Measurements from ENCODE around the gene ZNF219. TPM values are rescaled to one million over a fixed set of nuclear protein-coding genes. Genes with fewer than 3 reads are reported as not detected.

ZNF219 gene
- total RNA-seq, 1 experiment from 2014 or later = 16.6 TPM

DNA sequence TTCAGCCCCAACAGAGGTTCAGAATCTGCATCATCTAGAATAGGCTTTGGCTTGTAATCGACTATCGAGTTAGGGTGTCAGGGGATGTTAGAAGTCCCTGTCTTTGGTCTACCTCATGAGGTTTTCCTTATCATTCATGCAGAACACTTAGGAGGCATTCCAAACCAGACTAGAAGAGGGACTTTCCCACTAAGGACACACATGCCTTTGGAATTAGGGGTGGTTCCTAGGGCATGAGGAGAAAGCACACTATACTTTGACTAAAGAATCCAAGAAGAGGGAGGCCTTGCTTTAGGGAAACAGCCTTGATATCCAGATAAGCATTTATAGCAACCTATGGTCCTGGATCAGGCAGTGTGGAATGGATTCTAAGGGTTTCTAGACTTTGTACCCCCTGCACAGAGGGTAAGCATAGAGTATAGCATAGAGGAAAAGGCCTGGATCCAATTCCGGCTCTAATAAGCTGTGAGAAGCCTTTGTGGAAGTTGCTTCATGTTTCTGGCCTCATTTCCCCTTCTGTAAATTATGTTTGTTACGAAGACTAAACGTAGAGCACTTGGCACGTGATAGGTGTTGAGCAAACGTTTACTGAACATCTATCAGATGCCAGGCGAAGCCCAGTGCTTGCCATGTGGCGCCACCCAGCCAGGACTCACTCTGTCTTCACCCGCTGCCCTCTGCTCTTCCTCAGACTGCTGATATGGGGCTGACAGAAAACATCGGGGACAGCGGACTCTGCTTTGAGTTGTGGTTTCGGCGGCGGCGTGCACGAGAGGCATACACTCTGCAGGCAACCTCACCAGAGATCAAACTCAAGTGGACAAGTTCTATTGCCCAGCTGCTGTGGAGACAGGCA, 13.2 kb downstream of the ZNF219 start:
- Histone ChIP-seq H3K27me3 (ENCODE audit: insufficient read depth, low read length) (no peaks in the 10 kb centered on the region), H3K4me3 (replicated peaks in 1 of 2; ENCODE audit: low read depth in 1 of 2, low read length in 2 of 2) (no peak overlapping the region), H3K9ac (ENCODE audit: low read length) (no peak overlapping the region), H3K9me3 (ENCODE audit: control insufficient read depth in 1 of 2, insufficient read depth in 1 of 2, low read depth in 1 of 2, low read length in 2 of 2) (no peaks in the 10 kb centered on the region), H3K4me2 (ENCODE audit: low read length) (no peak overlapping the region), H3K4me1 (ENCODE audit: control insufficient read depth in 1 of 2, insufficient read depth in 2 of 2, low read length in 2 of 2) (peaks cover 3 to 32% of the 10 kb centered on the region in 2 experiments), H3K27ac (ENCODE audit: low read depth, low read length) (no peak overlapping the region), H2AFZ (ENCODE audit: low read depth, low read length, poor library complexity, severe bottlenecking) (no peak overlapping the region), H4K20me1 (ENCODE audit: insufficient read depth) (no peaks in the 10 kb centered on the region), H3K36me3 (ENCODE audit: control insufficient read depth in 1 of 2, insufficient read depth in 2 of 2, low read length in 2 of 2) (no peaks in the 10 kb centered on the region; a peak in 1 of 4 replicates), H3K79me2 (ENCODE audit: insufficient read depth, low read length) (no peaks in the 10 kb centered on the region), H3K9me2 (ENCODE audit: insufficient read depth) (no peaks in the 10 kb centered on the region)
- ChIA-PET POLR2A (no interaction called here), RAD21 (ENCODE audit: low non-redundant PET in 1 of 2, low total read pairs in 2 of 2, uncharacterized antibody in 2 of 2, unreplicated experiment in 2 of 2) (no interaction called here), CTCF (no interaction called here)
- DNase-seq (ENCODE audit: low read depth, low spot score) (no peak), ATAC-seq (no peak)
- TF ChIP-seq POLR2AphosphoS5 (IDR thresholded peaks at IDR 0.05; ENCODE audit: low read depth, low read length) = no peak
- TF ChIP-seq, protein P1, sequence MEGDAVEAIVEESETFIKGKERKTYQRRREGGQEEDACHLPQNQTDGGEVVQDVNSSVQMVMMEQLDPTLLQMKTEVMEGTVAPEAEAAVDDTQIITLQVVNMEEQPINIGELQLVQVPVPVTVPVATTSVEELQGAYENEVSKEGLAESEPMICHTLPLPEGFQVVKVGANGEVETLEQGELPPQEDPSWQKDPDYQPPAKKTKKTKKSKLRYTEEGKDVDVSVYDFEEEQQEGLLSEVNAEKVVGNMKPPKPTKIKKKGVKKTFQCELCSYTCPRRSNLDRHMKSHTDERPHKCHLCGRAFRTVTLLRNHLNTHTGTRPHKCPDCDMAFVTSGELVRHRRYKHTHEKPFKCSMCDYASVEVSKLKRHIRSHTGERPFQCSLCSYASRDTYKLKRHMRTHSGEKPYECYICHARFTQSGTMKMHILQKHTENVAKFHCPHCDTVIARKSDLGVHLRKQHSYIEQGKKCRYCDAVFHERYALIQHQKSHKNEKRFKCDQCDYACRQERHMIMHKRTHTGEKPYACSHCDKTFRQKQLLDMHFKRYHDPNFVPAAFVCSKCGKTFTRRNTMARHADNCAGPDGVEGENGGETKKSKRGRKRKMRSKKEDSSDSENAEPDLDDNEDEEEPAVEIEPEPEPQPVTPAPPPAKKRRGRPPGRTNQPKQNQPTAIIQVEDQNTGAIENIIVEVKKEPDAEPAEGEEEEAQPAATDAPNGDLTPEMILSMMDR (IDR thresholded peaks at IDR 0.05 in 2 of 3, conservative IDR thresholded peaks at IDR 0.05 in 1 of 3; ENCODE audit: borderline replicate concordance in 1 of 3, insufficient read depth in 1 of 3, low read depth in 2 of 3, low read length in 2 of 3) = no peak
- no peak for TF ChIP-seq SP1 (IDR thresholded peaks at IDR 0.05; ENCODE audit: low read depth)
- TF ChIP-seq EZH2phosphoT487 (IDR thresholded peaks at IDR 0.05; ENCODE audit: borderline replicate concordance) = no peak
- TF ChIP-seq ZNF274 (IDR thresholded peaks at IDR 0.05; ENCODE audit: low read depth, low read length) = no peak
- no peak for TF ChIP-seq YY1 (IDR thresholded peaks at IDR 0.05; ENCODE audit: extremely low read depth, insufficient replicate concordance, low read depth, low read length)
- TF ChIP-seq SIN3A (IDR thresholded peaks at IDR 0.05; ENCODE audit: low read depth) = no peak
- TF ChIP-seq, protein P2, sequence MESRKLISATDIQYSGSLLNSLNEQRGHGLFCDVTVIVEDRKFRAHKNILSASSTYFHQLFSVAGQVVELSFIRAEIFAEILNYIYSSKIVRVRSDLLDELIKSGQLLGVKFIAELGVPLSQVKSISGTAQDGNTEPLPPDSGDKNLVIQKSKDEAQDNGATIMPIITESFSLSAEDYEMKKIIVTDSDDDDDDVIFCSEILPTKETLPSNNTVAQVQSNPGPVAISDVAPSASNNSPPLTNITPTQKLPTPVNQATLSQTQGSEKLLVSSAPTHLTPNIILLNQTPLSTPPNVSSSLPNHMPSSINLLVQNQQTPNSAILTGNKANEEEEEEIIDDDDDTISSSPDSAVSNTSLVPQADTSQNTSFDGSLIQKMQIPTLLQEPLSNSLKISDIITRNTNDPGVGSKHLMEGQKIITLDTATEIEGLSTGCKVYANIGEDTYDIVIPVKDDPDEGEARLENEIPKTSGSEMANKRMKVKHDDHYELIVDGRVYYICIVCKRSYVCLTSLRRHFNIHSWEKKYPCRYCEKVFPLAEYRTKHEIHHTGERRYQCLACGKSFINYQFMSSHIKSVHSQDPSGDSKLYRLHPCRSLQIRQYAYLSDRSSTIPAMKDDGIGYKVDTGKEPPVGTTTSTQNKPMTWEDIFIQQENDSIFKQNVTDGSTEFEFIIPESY (IDR thresholded peaks at IDR 0.05; ENCODE audit: extremely low read depth, insufficient replicate concordance, low read length) = no peak
- TF ChIP-seq, protein P3, sequence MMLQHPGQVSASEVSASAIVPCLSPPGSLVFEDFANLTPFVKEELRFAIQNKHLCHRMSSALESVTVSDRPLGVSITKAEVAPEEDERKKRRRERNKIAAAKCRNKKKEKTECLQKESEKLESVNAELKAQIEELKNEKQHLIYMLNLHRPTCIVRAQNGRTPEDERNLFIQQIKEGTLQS (IDR thresholded peaks at IDR 0.05) = no peak
- no peak for TF ChIP-seq JUND (IDR thresholded peaks at IDR 0.05)
- no peak for TF ChIP-seq RAD21 (IDR thresholded peaks at IDR 0.05; ENCODE audit: low read depth)
- TF ChIP-seq, protein P4, sequence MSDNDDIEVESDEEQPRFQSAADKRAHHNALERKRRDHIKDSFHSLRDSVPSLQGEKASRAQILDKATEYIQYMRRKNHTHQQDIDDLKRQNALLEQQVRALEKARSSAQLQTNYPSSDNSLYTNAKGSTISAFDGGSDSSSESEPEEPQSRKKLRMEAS (IDR thresholded peaks at IDR 0.05) = no peak
- TF ChIP-seq EZH2 (IDR thresholded peaks at IDR 0.05) = no peak
- no peak for TF ChIP-seq ZFX (IDR thresholded peaks at IDR 0.05)
- no peak for TF ChIP-seq POLR2A (IDR thresholded peaks at IDR 0.05; ENCODE audit: borderline replicate concordance, extremely low read depth, insufficient read depth, insufficient read length)
- no TSS peak for BruUV-seq (replicated peaks)
- intact Hi-C loops (cut with micrococcal nuclease) = no loop called here

Data from HCT116 (cell line).